CD4-positive, alpha-beta memory T cell (primary cell): Measurements from ENCODE around the gene PLEKHM2. TPM values are rescaled to one million over a fixed set of nuclear protein-coding genes. Genes with fewer than 3 reads are reported as not detected.
"Not testable (repeated sequence)": the region's sequence is repeated elsewhere in the genome, so short reads cannot be mapped to it uniquely, and the experiment has no call there.

ENCODE experiments used
- CTCF ChIA-PET: fragments of 350-600 bp; sonication (Branson Sonifier 250); formaldehyde crosslinking; loops from one replicate; lab custom pipeline; 2021; ENCODE audit warnings: inconsistent platforms; ENCODE audit not compliant: partially characterized antibody; lab: Charles Lee
- POLR2A ChIA-PET: fragments of 350-600 bp; sonication (Branson Sonifier 250); formaldehyde crosslinking; loops from one replicate; lab custom pipeline; 2021; ENCODE audit not compliant: partially characterized antibody; lab: Charles Lee
- DNase-seq, 5 donors: peaks; one replicate each; pipeline versions ENCODE4 v3.0.0 to v3.0.0-alpha.2; 2020 to 2022; ENCODE audit warnings: mixed read lengths in 1 of 5
- H3K27ac ChIP-seq: one replicate; pipeline ENCODE4 v1.7.0; 2013; ENCODE audit warnings: low read depth, low read length
- H3K27me3 ChIP-seq: 2 replicates; pipeline ENCODE4 v1.7.0; 2013; ENCODE audit warnings: mild to moderate bottlenecking, low read length, moderate library complexity; ENCODE audit not compliant: insufficient read depth
- H3K36me3 ChIP-seq: 2 replicates; pipeline ENCODE4 v1.7.0; 2013; ENCODE audit warnings: mild to moderate bottlenecking, low read length, moderate library complexity; ENCODE audit not compliant: insufficient read depth
- H3K4me1 ChIP-seq: 2 replicates; pipeline ENCODE4 v1.7.0; 2013; ENCODE audit warnings: mild to moderate bottlenecking, low read length, moderate library complexity; ENCODE audit not compliant: insufficient read depth
- H3K4me3 ChIP-seq, 2 donors: one replicate each; pipeline ENCODE4 v1.7.0; 2013; ENCODE audit warnings: low read length in 2 of 2, mild to moderate bottlenecking in 1 of 2
- H3K9me3 ChIP-seq, 2 donors: one replicate each; pipeline ENCODE4 v1.7.0; 2013; ENCODE audit warnings: low read length in 2 of 2, control low read depth in 1 of 2; ENCODE audit not compliant: control insufficient read depth in 1 of 2
- H3K27ac Mint-ChIP-seq, 7 donors: one replicate each; pipeline ENCODE4 v1.8.0; 2020 to 2021; ENCODE audit warnings: mixed read lengths in 7 of 7, mild to moderate bottlenecking in 6 of 7, inconsistent platforms in 3 of 7, moderate library complexity in 3 of 7
- H3K27me3 Mint-ChIP-seq, 2 donors: one replicate each; pipeline ENCODE4 v1.8.0; 2020 to 2021; ENCODE audit warnings: mixed read lengths in 2 of 2
- H3K36me3 Mint-ChIP-seq, 2 donors: one replicate each; pipeline ENCODE4 v1.8.0; 2020 to 2021; ENCODE audit warnings: mixed read lengths in 2 of 2, inconsistent platforms in 1 of 2, mild to moderate bottlenecking in 1 of 2
- H3K4me1 Mint-ChIP-seq, 4 donors: one replicate each; pipeline ENCODE4 v1.8.0; 2020 to 2021; ENCODE audit warnings: mixed read lengths in 4 of 4, mild to moderate bottlenecking in 1 of 4
- H3K4me3 Mint-ChIP-seq, 8 donors: one replicate each; pipeline ENCODE4 v1.8.0; 2020 to 2021; ENCODE audit warnings: mixed read lengths in 8 of 8, mild to moderate bottlenecking in 7 of 8, moderate library complexity in 6 of 8, inconsistent platforms in 3 of 8
- H3K9me3 Mint-ChIP-seq, 8 donors: one replicate each; pipeline ENCODE4 v1.8.0; 2020 to 2021; ENCODE audit warnings: mixed read lengths in 8 of 8, mild to moderate bottlenecking in 5 of 8, inconsistent platforms in 3 of 8, moderate library complexity in 1 of 8
- intact Hi-C: fragments of 100-400 bp; cut with micrococcal nuclease; formaldehyde crosslinking; loops from one replicate; pipeline ENCODE4 v1.15.1; 2023
- polyA plus RNA-seq, 2 donors: library from polyadenylated mRNA; unstranded; fragments of 300-500 nt; fragmentation: Illumina TruSeq; gene quantifications; one replicate each; pipeline ENCODE4 v1.2.3, GENCODE V29; 2021
- total RNA-seq, 2 experiments: library from RNA; stranded (reverse); gene quantifications; one replicate each; pipeline ENCODE4 v1.2.3, GENCODE V29; 2021

Gene PLEKHM2
- total and polyA plus RNA-seq, 4 experiments from 2014 or later = 2.0 to 59.8 (median 30.9) TPM

DNA sequence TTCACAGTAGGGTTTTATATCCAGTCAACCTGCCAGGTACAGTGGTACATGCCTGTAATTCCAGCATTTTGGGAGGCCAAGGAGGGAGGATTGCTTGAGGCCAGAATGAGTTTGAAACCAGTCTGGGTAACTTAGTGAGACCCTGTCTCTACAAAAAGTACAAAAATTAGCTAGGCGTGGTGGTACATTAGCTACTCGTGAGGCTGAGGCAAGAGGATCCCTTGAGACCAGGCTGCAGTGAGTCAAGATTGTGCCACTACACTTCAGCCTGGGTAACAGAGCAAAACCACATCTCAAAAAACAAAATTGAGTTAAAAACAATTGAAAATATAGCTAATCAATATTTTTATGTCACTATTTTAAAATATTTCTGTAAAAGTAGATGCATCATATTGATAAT is 33.7 kb upstream of the PLEKHM2 start:
- ChIA-PET POLR2A (interaction anchor here (0.6 kb wide), 1 partner anchor 36 kb away, joined by 3 read pairs; no protein-coding TSS in a partner anchor), CTCF (no interaction called here)
- Histone ChIP-seq H3K9me3 (no peaks in the 10 kb centered on the region), H3K4me1 (no peaks in the 10 kb centered on the region), H3K36me3 (peaks cover 38% of the 10 kb centered on the region), H3K27me3 (no peaks in the 10 kb centered on the region), H3K4me3 (no peak overlapping the region), H3K27ac (no peak overlapping the region)
- no peaks in the 10 kb centered on the region for H3K27me3 Mint-ChIP-seq
- peak overlapping the region in 1 of 7 donors; percentile 76 for H3K27ac Mint-ChIP-seq
- peaks cover 33 to 63% of the 10 kb centered on the region in 2 donors for H3K36me3 Mint-ChIP-seq
- H3K9me3 Mint-ChIP-seq = no peaks in the 10 kb centered on the region
- H3K4me3 Mint-ChIP-seq = no peak overlapping the region
- intact Hi-C loops = no loop called here
- H3K4me1 Mint-ChIP-seq = peaks cover 0 to 5% (median 1%) of the 10 kb centered on the region in 4 donors
- no peak for DNase-seq

DNA sequence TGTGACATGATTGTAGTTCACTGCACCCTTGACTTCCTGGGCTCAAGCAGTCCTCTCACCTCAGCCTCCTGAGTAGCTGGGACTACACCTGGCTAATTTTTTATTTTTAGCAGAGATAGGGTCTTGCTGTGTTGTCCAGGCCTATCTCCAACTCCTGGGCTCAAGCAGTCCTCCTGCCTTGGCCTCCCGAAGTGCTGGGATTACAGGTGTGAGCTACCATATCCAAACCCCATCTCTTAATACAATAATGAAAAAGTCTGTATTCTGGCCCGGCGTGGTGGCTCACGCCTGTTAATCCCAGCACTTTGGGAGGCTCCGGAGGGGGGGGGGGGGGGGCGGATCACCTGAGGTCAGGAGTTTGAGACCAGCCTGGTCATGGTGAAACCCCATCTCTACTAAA is 32.0 kb upstream of the PLEKHM2 start:
- H3K9me3 Mint-ChIP-seq, H3K27ac Mint-ChIP-seq, CTCF ChIA-PET, H3K27me3 ChIP-seq, H3K27ac ChIP-seq, POLR2A ChIA-PET, H3K27me3 Mint-ChIP-seq, H3K4me1 ChIP-seq, DNase-seq, H3K4me3 ChIP-seq, intact Hi-C loops, H3K9me3 ChIP-seq, H3K4me3 Mint-ChIP-seq, H3K4me1 Mint-ChIP-seq: not testable (repeated sequence)
- H3K36me3 Mint-ChIP-seq = peaks cover 41 to 67% of the 10 kb centered on the region in 2 donors
- H3K36me3 ChIP-seq = peaks cover 43% of the 10 kb centered on the region

GRCh38 chr1:15654091-15654690 is 29.9 kb upstream of the PLEKHM2 start:
- Histone ChIP-seq H3K27ac (no peak overlapping the region), H3K4me1 (no peaks in the 10 kb centered on the region), H3K36me3 (peaks cover 45% of the 10 kb centered on the region), H3K4me3 (no peak overlapping the region), H3K27me3 (no peaks in the 10 kb centered on the region), H3K9me3 (no peaks in the 10 kb centered on the region)
- POLR2A ChIA-PET = no interaction called here
- no peak for DNase-seq
- peak overlapping the region in 1 of 7 donors; percentile 15 for H3K27ac Mint-ChIP-seq
- intact Hi-C loops = no loop called here
- no peak overlapping the region for H3K4me3 Mint-ChIP-seq
- no peaks in the 10 kb centered on the region for H3K9me3 Mint-ChIP-seq
- CTCF ChIA-PET = interaction anchor here (0.7 to 1.8 kb wide), 5 partner anchors 10 to 127 kb away, joined by 3 to 7 read pairs (median 5); partner anchors contain the start of gene DNAJC16
- no peaks in the 10 kb centered on the region for H3K27me3 Mint-ChIP-seq
- peaks cover 41 to 67% of the 10 kb centered on the region in 2 donors for H3K36me3 Mint-ChIP-seq
- no peaks in the 10 kb centered on the region for H3K4me1 Mint-ChIP-seq

GRCh38 chr1:15656464-15656863 is 27.7 kb upstream of the PLEKHM2 start:
- Mint-ChIP-seq H3K9me3 (no peaks in the 10 kb centered on the region), H3K27me3 (no peaks in the 10 kb centered on the region), H3K36me3 (peaks cover 50 to 74% of the 10 kb centered on the region in 2 donors), H3K4me3 (no peak overlapping the region), H3K27ac (peak overlapping the region in 3 of 7 donors; percentile 32 to 53 (median 42)), H3K4me1 (no peaks in the 10 kb centered on the region)
- intact Hi-C loops = no loop called here
- Histone ChIP-seq H3K9me3 (no peaks in the 10 kb centered on the region), H3K27ac (no peak overlapping the region), H3K36me3 (peaks cover 50% of the 10 kb centered on the region), H3K4me3 (no peak overlapping the region), H3K4me1 (no peaks in the 10 kb centered on the region), H3K27me3 (no peaks in the 10 kb centered on the region)
- DNase-seq = no peak
- POLR2A ChIA-PET = no interaction called here
- CTCF ChIA-PET = interaction anchor here (1.7 kb wide), 1 partner anchor 13 kb away, joined by 4 read pairs; no protein-coding TSS in a partner anchor

- no peaks in the 10 kb centered on the region for H3K27me3 ChIP-seq
- POLR2A ChIA-PET = no interaction called here
- Mint-ChIP-seq H3K36me3 (peaks cover 47 to 74% of the 10 kb centered on the region in 2 donors), H3K27ac (peak overlapping the region in 2 of 7 donors; percentile 39 to 79), H3K4me1 (no peaks in the 10 kb centered on the region), H3K9me3 (no peaks in the 10 kb centered on the region), H3K27me3 (no peaks in the 10 kb centered on the region), H3K4me3 (no peak overlapping the region)
- no peak for DNase-seq
- H3K27ac ChIP-seq = no peak overlapping the region
- H3K9me3 ChIP-seq = no peaks in the 10 kb centered on the region
- H3K36me3 ChIP-seq = peaks cover 45% of the 10 kb centered on the region
- H3K4me3 ChIP-seq = no peak overlapping the region
- CTCF ChIA-PET = interaction anchor here (1.7 kb wide), 1 partner anchor 14 kb away, joined by 4 read pairs; no protein-coding TSS in a partner anchor
- no peaks in the 10 kb centered on the region for H3K4me1 ChIP-seq
- intact Hi-C loops = no loop called here
Observed at GRCh38 chr1:15657021-15657420, 27.1 kb upstream of the PLEKHM2 start.

DNA sequence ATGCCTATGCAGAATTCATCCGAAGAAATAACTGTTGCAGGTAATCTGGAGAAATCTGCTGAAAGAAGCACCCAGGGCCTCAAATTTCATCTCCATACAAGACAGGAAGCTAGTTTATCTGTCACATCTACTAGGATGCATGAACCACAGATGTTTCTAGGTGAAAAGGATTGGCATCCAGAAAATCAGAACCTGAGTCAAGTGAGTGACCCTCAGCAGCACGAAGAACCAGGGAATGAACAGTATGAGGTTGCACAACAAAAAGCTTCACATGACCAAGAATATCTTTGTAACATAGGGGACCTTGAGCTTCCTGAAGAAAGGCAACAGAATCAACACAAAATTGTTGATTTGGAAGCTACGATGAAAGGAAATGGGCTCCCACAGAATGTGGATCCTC is 24.0 kb upstream of the PLEKHM2 start:
- H3K4me3 Mint-ChIP-seq = no peak overlapping the region
- intact Hi-C loops = no loop called here
- H3K4me1 Mint-ChIP-seq = no peaks in the 10 kb centered on the region
- H3K36me3 Mint-ChIP-seq = peaks cover 40 to 68% of the 10 kb centered on the region in 2 donors
- POLR2A ChIA-PET = no interaction called here
- CTCF ChIA-PET = interaction anchor here (1.3 kb wide), 1 partner anchor 81 kb away, joined by 3 read pairs; no protein-coding TSS in a partner anchor
- H3K9me3 Mint-ChIP-seq = no peaks in the 10 kb centered on the region
- no peak for DNase-seq
- H3K27ac Mint-ChIP-seq = no peak overlapping the region
- Histone ChIP-seq H3K27ac (no peak overlapping the region), H3K27me3 (no peaks in the 10 kb centered on the region), H3K36me3 (peaks cover 43% of the 10 kb centered on the region), H3K4me1 (no peaks in the 10 kb centered on the region), H3K9me3 (no peaks in the 10 kb centered on the region), H3K4me3 (no peak overlapping the region)
- no peaks in the 10 kb centered on the region for H3K27me3 Mint-ChIP-seq

DNA sequence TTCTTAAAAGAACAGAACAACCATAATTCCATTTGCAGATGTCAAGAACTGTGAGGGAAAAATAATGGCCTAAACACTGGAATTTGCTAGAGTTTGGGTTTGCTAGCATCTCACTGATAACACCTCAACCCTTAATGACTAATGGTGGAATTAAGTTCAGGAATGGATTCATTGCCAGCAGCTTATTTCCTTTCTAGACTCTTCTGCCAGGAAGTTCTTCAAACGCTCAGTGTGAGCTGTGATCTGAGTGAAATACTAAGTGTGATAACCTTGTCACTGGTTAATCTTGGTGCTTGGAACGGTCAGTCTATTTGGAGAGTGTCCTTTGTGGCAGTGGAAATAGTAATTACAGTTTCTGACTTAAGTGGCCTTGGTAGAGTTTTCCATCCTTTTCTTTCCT is 21.6 kb upstream of the PLEKHM2 start:
- intact Hi-C loops = no loop called here
- Histone ChIP-seq H3K4me3 (no peak overlapping the region), H3K4me1 (no peaks in the 10 kb centered on the region), H3K27me3 (no peaks in the 10 kb centered on the region), H3K9me3 (no peaks in the 10 kb centered on the region), H3K27ac (no peak overlapping the region), H3K36me3 (peaks cover 29% of the 10 kb centered on the region)
- CTCF ChIA-PET = no interaction called here
- POLR2A ChIA-PET = no interaction called here
- Mint-ChIP-seq H3K9me3 (no peaks in the 10 kb centered on the region), H3K27ac (no peak overlapping the region), H3K4me3 (no peak overlapping the region), H3K36me3 (peaks cover 34 to 50% of the 10 kb centered on the region in 2 donors), H3K4me1 (peaks cover 0 to 4% (median 0%) of the 10 kb centered on the region in 4 donors), H3K27me3 (no peaks in the 10 kb centered on the region)
- DNase-seq = no peak
